HEK293 (cell line): ENCODE data around the gene INSYN1.
A peak's percentile ranks its signal among the peaks of the same experiment; 100 is the strongest.

Experiments used
- CTCF ChIA-PET: fragments of 350-600 bp; formaldehyde crosslinking; extraction: SDS; loops from one replicate; lab custom pipeline; 2021; ENCODE audit warnings: antibody characterized with exemption; lab: Yijun Ruan, JAX
- POLR2A ChIA-PET: fragments of 300-600 bp; formaldehyde crosslinking; extraction: SDS; loops from one replicate; lab custom pipeline; 2020; ENCODE audit warnings: antibody characterized with exemption, inconsistent platforms; lab: Yijun Ruan, JAX
- H3K27ac ChIP-seq: fragments of 200-500 bp; sonication (Bioruptor generic); 2 replicates; pipeline ENCODE4 v1.5.1; 2014; ENCODE audit warnings: low read depth, low read length, control low read depth, inconsistent platforms; ENCODE audit errors: extremely low read depth
- H3K36me3 ChIP-seq, 2 experiments: fragments of 200-500 bp in 1 of 2; sonication (Bioruptor generic) in 1 of 2; 1 replicate in 1 of 2; 2 replicates in 1 of 2; pipeline ENCODE4 v1.5.1; 2014 to 2017; ENCODE audit warnings: inconsistent platforms in 2 of 2, low read length in 2 of 2; ENCODE audit not compliant: control insufficient read depth in 2 of 2, insufficient read depth in 1 of 2
- H3K4me1 ChIP-seq: fragments of 200-500 bp; sonication (Bioruptor generic); 2 replicates; pipeline ENCODE4 v1.5.1; 2014; ENCODE audit warnings: mild to moderate bottlenecking, low read length, inconsistent platforms; ENCODE audit not compliant: control insufficient read depth, insufficient read depth
- H3K4me3 ChIP-seq: 2 replicates; pipeline ENCODE4 v1.5.1; 2011; ENCODE audit warnings: low read depth, mild to moderate bottlenecking, control low read depth, low read length, moderate library complexity
- H3K9me3 ChIP-seq: fragments of 200-500 bp; sonication (Bioruptor generic); 2 replicates; pipeline ENCODE4 v1.5.1; 2014; ENCODE audit warnings: low read depth, low read length, inconsistent platforms; ENCODE audit not compliant: control insufficient read depth, insufficient read depth
- RBAK ChIP-seq: fragments of 450-650 bp; formaldehyde crosslinking; IDR thresholded peaks from 2 replicates; pipeline ENCODE4 v1.5.1; 2016; ENCODE audit warnings: missing biosample characterization, missing genetic modification characterization
- SALL2 ChIP-seq: fragments of 450-650 bp; formaldehyde crosslinking; IDR thresholded peaks from 2 replicates; pipeline ENCODE4 v1.5.0; 2017; ENCODE audit warnings: missing biosample characterization, mild to moderate bottlenecking, missing genetic modification characterization, borderline replicate concordance
- ZFP3 ChIP-seq: fragments of 450-650 bp; formaldehyde crosslinking; IDR thresholded peaks from 2 replicates; pipeline ENCODE4 v1.5.1; 2016; ENCODE audit warnings: low read depth, missing biosample characterization, missing genetic modification characterization
- ZNF10 ChIP-seq: fragments of 450-650 bp; formaldehyde crosslinking; IDR thresholded peaks from 2 replicates; pipeline ENCODE4 v1.5.1; 2017; ENCODE audit warnings: missing biosample characterization, missing genetic modification characterization
- ZNF16 ChIP-seq: fragments of 450-650 bp; formaldehyde crosslinking; IDR thresholded peaks from 2 replicates; pipeline ENCODE4 v1.5.1; 2016; ENCODE audit warnings: low read depth, missing biosample characterization, missing genetic modification characterization
- ZNF354C ChIP-seq: fragments of 450-650 bp; formaldehyde crosslinking; IDR thresholded peaks from 2 replicates; pipeline ENCODE4 v1.5.1; 2016; ENCODE audit warnings: missing biosample characterization, missing genetic modification characterization, low read depth, borderline replicate concordance
- ZNF416 ChIP-seq: fragments of 450-650 bp; formaldehyde crosslinking; IDR thresholded peaks from 2 replicates; pipeline ENCODE4 v1.5.1; 2016; ENCODE audit warnings: missing biosample characterization, missing genetic modification characterization
- ZNF629 ChIP-seq: fragments of 450-650 bp; formaldehyde crosslinking; IDR thresholded peaks from 2 replicates; pipeline ENCODE4 v1.5.1; 2017; ENCODE audit warnings: missing biosample characterization, missing genetic modification characterization
- ZNF791 ChIP-seq: fragments of 450-650 bp; formaldehyde crosslinking; IDR thresholded peaks from 2 replicates; pipeline ENCODE4 v1.5.1; 2016; ENCODE audit warnings: missing biosample characterization, missing genetic modification characterization
- ZSCAN16 ChIP-seq: fragments of 450-650 bp; formaldehyde crosslinking; IDR thresholded peaks from 2 replicates; pipeline ENCODE4 v1.5.1; 2016; ENCODE audit warnings: missing biosample characterization, missing genetic modification characterization
- ZSCAN30 ChIP-seq: fragments of 450-650 bp; IDR thresholded peaks from 2 replicates; pipeline ENCODE4 v1.5.1; 2018; ENCODE audit warnings: missing biosample characterization, mild to moderate bottlenecking, missing genetic modification characterization, moderate library complexity
- TF ChIP-seq, protein P1 (sequence below): fragments of 450-650 bp; formaldehyde crosslinking; IDR thresholded peaks from 2 replicates; pipeline ENCODE4 v1.5.1; 2016; ENCODE audit warnings: missing biosample characterization, missing genetic modification characterization
- TF ChIP-seq, protein P2 (sequence below): fragments of 450-650 bp; formaldehyde crosslinking; IDR thresholded peaks from 2 replicates; pipeline ENCODE4 v1.5.1; 2016; ENCODE audit warnings: missing biosample characterization, missing genetic modification characterization
- TF ChIP-seq, protein P3 (sequence below): fragments of 450-650 bp; formaldehyde crosslinking; IDR thresholded peaks from 2 replicates; pipeline ENCODE4 v1.5.1; 2017; ENCODE audit warnings: missing biosample characterization, missing genetic modification characterization

The INSYN1 gene

DNA sequence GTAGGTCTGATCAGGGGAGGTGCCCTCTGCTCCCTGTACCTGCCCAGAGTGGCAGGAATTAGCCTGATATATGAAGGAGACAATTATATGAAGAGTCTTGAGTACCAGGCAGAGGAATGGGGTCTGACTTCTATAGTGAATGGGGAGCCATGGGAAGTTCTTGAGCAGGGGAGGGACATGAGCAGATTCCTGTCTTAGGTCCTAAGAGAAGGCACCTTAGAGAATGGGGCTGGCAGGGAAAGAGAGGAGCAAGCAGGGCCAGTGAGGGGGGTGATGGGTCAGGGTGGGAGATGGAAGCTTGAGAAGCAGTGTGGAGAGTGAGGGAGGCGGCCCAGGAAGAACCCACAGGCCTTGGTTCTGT is 56.5 kb downstream of the INSYN1 start:
- ChIA-PET CTCF (interaction anchor here (0.5 to 16.7 kb wide), 8 partner anchors 8 to 432 kb away, joined by 3 to 543 read pairs (median 40); partner anchors contain the start of genes CD276 and NPTN), POLR2A (interaction anchor here (0.6 to 0.8 kb wide), 5 partner anchors 15 to 391 kb away, joined by 3 to 5 read pairs (median 4); partner anchors contain the start of gene NPTN)
- TF ChIP-seq, protein P1, sequence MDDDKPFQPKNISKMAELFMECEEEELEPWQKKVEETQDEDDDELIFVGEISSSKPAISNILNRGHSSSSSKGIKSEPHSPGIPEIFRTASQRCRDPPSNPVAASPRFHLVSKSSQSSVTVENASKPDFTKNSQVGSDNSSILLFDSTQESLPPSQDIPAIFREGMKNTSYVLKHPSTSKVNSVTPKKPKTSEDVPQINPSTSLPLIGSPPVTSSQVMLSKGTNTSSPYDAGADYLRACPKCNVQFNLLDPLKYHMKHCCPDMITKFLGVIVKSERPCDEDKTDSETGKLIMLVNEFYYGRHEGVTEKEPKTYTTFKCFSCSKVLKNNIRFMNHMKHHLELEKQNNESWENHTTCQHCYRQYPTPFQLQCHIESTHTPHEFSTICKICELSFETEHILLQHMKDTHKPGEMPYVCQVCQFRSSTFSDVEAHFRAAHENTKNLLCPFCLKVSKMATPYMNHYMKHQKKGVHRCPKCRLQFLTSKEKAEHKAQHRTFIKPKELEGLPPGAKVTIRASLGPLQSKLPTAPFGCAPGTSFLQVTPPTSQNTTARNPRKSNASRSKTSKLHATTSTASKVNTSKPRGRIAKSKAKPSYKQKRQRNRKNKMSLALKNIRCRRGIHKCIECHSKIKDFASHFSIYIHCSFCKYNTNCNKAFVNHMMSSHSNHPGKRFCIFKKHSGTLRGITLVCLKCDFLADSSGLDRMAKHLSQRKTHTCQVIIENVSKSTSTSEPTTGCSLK (tag by site-specific recombination), result 0 out of 2 replicates have a peak, but pooled peaks have one; percentile 24
- TF ChIP-seq ZNF791 (tag by site-specific recombination) (0 out of 2 replicates have a peak, but pooled peaks have one; percentile 22), ZSCAN16 (tag by site-specific recombination) (no peak), ZNF16 (tag by site-specific recombination) (peak; percentile 95)
- Histone ChIP-seq H3K4me1 (peaks cover 12% of the 10 kb centered on the region), H3K27ac (peak overlapping the region; percentile 54), H3K9me3 (no peaks in the 10 kb centered on the region), H3K36me3 (peaks cover 15 to 25% of the 10 kb centered on the region in 2 experiments), H3K4me3 (no peak overlapping the region)

DNA sequence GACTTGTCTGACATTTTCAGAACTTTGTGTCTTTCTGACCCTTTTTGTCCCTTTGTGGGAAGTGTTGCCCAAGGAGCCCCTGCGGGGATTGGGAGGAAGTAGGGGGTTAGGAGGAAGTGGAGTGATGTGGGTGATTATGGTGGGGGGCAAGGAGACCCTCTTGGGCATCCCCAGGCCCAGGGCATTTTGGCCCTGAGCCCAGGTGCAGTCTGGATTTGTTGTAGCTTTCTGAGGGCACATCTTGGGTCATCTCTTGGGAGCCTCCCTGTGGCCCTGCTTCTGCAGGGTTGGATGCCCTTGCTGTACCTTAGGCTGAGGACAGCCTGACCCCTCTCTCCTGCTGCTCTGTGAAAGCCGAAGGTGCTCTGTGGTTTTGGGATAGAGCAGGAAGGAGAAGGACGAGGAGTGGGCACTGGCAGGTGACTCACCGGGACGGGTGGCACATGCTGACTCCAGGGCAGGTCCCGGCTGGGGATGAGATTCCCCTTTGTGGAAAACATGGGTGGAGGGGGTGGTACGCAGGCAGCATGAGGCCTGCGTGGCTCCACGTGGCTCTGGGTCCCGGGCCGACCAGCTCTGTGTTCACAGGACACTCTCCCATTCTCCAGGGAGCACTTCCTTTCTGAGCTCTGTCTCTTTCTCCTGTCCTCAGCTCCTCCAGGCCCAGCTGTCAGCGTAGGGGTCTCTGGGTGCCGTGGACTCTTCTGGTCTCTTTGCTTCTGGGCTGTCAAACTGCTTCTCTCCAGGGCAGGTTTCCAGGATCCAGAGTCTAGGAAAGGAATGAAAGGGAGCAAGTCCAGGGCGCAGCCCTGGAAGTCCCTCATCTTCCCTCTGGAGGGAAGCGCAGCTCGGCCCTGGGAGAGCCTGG is 57.1 kb downstream of the INSYN1 start:
- H3K27ac ChIP-seq, result peak overlapping the region; percentile 54; the same call in 1 of the 2 replicates
- H3K9me3 ChIP-seq, result no peaks in the 10 kb centered on the region
- CTCF ChIA-PET, result interaction anchor here (0.5 to 16.7 kb wide), 8 partner anchors 9 to 431 kb away, joined by 3 to 543 read pairs (median 32); partner anchors contain the start of genes CD276 and NPTN
- TF ChIP-seq ZNF10 (tag by site-specific recombination), result no peak
- no peak for TF ChIP-seq ZNF354C (tag by site-specific recombination)
- no peak for TF ChIP-seq ZFP3
- no peak for TF ChIP-seq SALL2 (tag by site-specific recombination)
- peaks cover 12 to 23% of the 10 kb centered on the region in 2 experiments; a peak in 2 of 3 replicates for H3K36me3 ChIP-seq
- no peak overlapping the region for H3K4me3 ChIP-seq
- POLR2A ChIA-PET, result interaction anchor here (1.2 kb wide), 1 partner anchor 11 kb away, joined by 8 read pairs; no protein-coding TSS in a partner anchor
- H3K4me1 ChIP-seq, result peaks cover 18% of the 10 kb centered on the region

DNA sequence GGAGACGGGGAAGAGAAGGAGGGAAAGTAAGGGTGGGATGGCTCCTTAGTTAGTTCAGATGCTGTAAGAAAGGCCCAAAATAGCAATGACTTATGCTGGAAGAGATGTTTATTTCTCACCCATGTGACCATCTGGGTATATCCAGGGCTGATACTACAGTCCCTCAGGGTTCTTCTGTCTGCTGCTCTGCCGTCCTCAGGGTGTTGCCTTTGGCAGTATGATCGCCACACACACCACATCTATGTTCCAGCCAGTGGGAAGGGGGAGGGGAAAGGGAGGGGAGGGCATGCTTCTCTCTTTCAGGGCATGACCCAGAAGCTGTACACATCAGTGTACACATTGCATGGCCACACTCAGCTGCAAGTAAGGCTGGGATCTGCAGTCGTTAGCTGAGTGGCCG is 58.7 kb downstream of the INSYN1 start:
- Histone ChIP-seq H3K36me3 (peaks cover 12 to 22% of the 10 kb centered on the region in 2 experiments; a peak in 2 of 3 replicates), H3K4me1 (peaks cover 19% of the 10 kb centered on the region), H3K27ac (no peak overlapping the region), H3K4me3 (no peak overlapping the region), H3K9me3 (no peaks in the 10 kb centered on the region)
- TF ChIP-seq ZNF416 (tag by site-specific recombination) (no peak), ZNF629 (tag by site-specific recombination) (0 out of 2 replicates have a peak, but pooled peaks have one; percentile 13), ZSCAN30 (tag by site-specific recombination) (no peak), RBAK (tag by site-specific recombination) (no peak), ZNF354C (tag by site-specific recombination) (no peak)
- TF ChIP-seq, protein P2, sequence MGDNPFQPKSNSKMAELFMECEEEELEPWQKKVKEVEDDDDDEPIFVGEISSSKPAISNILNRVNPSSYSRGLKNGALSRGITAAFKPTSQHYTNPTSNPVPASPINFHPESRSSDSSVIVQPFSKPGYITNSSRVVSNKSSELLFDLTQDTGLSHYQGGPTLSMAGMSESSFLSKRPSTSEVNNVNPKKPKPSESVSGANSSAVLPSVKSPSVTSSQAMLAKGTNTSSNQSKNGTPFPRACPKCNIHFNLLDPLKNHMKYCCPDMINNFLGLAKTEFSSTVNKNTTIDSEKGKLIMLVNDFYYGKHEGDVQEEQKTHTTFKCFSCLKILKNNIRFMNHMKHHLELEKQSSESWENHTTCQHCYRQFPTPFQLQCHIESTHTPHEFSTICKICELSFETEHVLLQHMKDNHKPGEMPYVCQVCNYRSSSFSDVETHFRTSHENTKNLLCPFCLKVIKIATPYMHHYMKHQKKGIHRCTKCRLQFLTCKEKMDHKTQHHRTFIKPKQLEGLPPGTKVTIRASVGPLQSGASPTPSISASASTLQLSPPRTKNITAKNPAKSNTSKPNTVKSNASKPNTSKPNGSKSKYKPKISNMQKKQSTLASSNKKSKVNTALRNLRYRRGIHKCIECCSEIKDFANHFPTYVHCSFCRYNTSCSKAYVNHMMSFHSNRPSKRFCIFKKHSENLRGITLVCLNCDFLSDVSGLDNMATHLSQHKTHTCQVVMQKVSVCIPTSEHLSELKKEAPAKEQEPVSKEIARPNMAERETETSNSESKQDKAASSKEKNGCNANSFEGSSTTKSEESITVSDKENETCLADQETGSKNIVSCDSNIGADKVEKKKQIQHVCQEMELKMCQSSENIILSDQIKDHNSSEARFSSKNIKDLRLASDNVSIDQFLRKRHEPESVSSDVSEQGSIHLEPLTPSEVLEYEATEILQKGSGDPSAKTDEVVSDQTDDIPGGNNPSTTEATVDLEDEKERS (tag by site-specific recombination), result no peak
- TF ChIP-seq, protein P3, sequence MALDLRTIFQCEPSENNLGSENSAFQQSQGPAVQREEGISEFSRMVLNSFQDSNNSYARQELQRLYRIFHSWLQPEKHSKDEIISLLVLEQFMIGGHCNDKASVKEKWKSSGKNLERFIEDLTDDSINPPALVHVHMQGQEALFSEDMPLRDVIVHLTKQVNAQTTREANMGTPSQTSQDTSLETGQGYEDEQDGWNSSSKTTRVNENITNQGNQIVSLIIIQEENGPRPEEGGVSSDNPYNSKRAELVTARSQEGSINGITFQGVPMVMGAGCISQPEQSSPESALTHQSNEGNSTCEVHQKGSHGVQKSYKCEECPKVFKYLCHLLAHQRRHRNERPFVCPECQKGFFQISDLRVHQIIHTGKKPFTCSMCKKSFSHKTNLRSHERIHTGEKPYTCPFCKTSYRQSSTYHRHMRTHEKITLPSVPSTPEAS, result no peak
- CTCF ChIA-PET, result interaction anchor here (0.6 to 16.7 kb wide), 6 partner anchors 10 to 149 kb away, joined by 3 to 543 read pairs (median 16); partner anchors contain the start of genes CD276 and NPTN
- POLR2A ChIA-PET, result interaction anchor here (0.6 to 1.2 kb wide), 3 partner anchors 9 to 943 kb away, joined by 3 to 8 read pairs (median 3); no protein-coding TSS in a partner anchor
